ENCODE results near the gene FCN2. TPM values are rescaled to one million over a fixed set of nuclear protein-coding genes. Genes with fewer than 3 reads are reported as not detected.
A peak's percentile ranks its signal among the peaks of the same experiment; 100 is the strongest.

FCN2 gene
- total RNA-seq, 1 donor from 2014 or later = not detected

DNA sequence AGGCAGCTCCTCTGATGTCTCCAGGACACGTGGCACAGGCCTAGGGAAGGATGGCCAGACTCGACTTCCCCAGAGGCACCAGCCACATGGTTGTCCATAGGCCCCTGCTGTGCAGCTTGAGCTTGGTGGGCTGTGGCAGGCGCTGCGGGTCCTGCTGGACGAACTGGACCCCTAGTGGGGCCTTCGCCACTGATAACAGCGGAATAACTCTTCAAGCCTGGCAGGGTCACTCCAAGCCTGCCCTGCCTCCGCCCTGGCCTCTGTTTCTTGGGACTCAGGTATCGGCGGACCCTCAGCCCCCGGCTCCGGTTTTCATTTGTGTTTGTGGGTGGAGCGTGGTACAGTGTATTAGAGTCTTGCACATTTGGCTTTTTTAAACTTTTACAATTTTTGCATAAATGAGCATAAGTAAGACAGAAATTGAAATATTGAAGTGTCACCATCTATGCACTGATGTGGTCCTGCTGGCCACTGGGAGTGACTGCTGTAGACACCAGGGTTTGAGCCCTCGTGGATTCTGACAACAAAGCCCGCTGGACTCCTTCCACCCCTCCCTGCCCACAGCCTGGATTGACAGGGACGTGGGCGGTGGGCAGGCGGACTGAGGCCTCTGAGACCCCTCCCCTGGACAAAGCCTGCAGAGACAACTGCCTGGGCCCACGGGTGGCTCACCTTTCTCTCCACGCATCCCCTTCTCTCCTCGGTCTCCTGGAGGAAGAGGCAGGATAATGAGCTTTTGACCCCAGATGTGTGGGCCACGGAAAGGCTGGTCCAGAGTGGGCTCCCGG lies 33.3 kb downstream of the FCN2 start:
- peaks cover 8% of the 10 kb centered on the region for H3K9me3 Mint-ChIP-seq (ENCODE audit: low read depth)

DNA sequence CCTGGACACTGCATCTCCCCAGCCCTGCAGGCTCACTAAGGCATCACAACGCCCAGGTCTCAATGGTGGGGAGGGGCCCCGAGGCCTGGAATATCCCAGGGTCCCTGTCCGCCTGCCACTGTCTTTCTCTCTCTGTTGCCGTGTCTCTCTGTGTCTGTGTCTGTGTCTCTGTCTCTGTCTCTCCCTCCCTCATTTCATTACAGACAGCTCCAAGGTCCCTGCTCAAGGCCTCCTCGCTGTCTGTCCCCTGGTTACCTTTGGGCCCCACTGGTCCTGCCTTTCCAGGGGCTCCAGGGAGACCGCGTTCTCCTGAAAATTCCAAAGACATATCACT lies 33.9 kb downstream of the FCN2 start:
- no peak for DNase-seq (ENCODE audit: low spot score)
- Mint-ChIP-seq H3K9me3 (ENCODE audit: low read depth) (peaks cover 13% of the 10 kb centered on the region), H3K4me1 (ENCODE audit: low read depth) (no peaks in the 10 kb centered on the region), H3K4me3 (ENCODE audit: unreplicated experiment) (no peak overlapping the region), H3K27me3 (ENCODE audit: low read depth) (peaks cover 40% of the 10 kb centered on the region), H3K36me3 (ENCODE audit: low read depth) (no peaks in the 10 kb centered on the region), H3K27ac (ENCODE audit: unreplicated experiment) (no peak overlapping the region)
- no peak for TF ChIP-seq CTCF (IDR thresholded peaks at IDR 0.05)

More for the DNA sequence above, 33.3 kb downstream of the FCN2 start:
- no peaks in the 10 kb centered on the region for H3K4me1 Mint-ChIP-seq (ENCODE audit: low read depth)
- peaks cover 45% of the 10 kb centered on the region for H3K27me3 Mint-ChIP-seq (ENCODE audit: low read depth)
- no peak overlapping the region for H3K27ac Mint-ChIP-seq (ENCODE audit: unreplicated experiment)
- TF ChIP-seq CTCF (IDR thresholded peaks at IDR 0.05) = no peak
- no peak overlapping the region for H3K4me3 Mint-ChIP-seq (ENCODE audit: unreplicated experiment)
- DNase-seq (ENCODE audit: low spot score) = peak; percentile 79
- no peaks in the 10 kb centered on the region for H3K36me3 Mint-ChIP-seq (ENCODE audit: low read depth)

DNA sequence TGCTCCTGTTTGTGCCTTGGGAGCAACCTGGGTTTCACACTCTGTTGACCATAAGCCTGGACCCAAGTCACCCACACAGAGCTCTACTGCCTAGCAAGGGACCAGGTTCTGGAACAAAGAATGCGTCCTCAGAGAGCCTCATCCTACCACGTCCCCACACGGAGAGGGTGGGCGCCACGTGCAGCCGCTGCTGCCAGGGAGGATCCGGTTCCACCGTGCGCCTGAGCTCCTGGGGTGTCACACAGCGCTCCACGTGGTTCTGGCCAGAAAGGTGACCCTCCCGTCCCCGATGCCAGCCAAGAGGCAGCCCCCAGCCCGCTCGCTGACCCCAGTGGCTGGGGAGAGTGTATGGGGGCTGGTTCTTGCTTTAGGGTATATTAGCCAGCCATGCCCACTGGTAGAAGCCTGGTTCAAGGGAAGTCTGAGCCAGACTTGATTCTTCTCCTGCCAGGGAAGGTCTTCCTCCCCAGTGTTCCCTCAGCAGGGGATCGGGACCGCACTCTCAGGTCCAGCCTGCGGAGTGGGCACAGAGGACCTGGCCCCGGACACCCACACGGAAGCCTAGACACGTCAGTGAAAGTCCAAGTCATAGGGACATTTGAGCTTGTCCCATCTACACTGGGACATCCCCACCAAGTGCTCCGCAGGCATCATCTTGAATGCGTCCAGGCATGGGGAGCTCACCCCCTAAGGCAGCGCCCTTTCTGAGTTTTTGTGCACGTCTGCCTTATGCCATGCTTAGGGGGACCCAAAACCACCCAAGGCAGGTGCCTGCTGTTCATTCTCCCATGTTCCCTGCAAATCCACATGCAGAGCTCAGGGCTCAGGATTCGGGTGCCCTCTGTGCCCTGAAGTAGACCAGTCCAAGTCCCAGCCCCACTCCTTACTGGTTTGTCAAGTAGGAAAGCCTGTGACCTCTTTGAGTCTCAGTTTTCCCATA lies 34.7 kb downstream of the FCN2 start:
- H3K4me3 Mint-ChIP-seq (ENCODE audit: unreplicated experiment) = no peak overlapping the region
- H3K27me3 Mint-ChIP-seq (ENCODE audit: low read depth) = peaks cover 34% of the 10 kb centered on the region
- no peak overlapping the region for H3K27ac Mint-ChIP-seq (ENCODE audit: unreplicated experiment)
- TF ChIP-seq CTCF (IDR thresholded peaks at IDR 0.05) = no peak
- H3K9me3 Mint-ChIP-seq (ENCODE audit: low read depth) = peaks cover 18% of the 10 kb centered on the region
- peaks cover 3% of the 10 kb centered on the region for H3K36me3 Mint-ChIP-seq (ENCODE audit: low read depth)
- H3K4me1 Mint-ChIP-seq (ENCODE audit: low read depth) = no peaks in the 10 kb centered on the region
- DNase-seq (ENCODE audit: low spot score) = peak; percentile 84

DNA sequence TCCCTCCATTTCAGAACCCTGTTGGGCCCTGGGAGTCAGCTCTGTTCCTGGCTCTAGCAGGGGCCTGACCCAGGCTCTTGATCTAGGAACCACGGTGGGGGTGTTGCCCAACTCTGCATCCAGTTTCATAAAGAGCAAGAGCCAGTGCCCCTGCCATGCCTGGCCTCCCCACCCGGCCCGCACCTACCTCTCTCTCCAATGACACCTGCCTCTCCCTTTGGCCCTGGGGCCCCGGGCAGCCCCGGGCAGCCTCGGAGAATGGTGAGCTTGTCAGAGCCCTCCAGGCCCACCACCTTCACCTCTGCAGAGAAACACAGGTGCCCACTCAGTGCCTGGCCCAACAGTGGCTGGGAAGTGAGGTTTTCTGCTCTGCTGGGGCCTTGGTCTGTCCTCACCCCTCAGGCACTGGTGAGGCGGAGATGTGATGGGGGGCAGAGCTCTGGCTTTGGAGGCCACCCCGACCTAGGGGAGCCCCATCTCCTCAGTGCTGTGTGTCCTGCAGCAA lies 35.6 kb downstream of the FCN2 start:
- H3K4me1 Mint-ChIP-seq (ENCODE audit: low read depth) = no peaks in the 10 kb centered on the region
- peaks cover 25% of the 10 kb centered on the region for H3K27me3 Mint-ChIP-seq (ENCODE audit: low read depth)
- H3K27ac Mint-ChIP-seq (ENCODE audit: unreplicated experiment) = no peak overlapping the region
- H3K4me3 Mint-ChIP-seq (ENCODE audit: unreplicated experiment) = no peak overlapping the region
- DNase-seq (ENCODE audit: low spot score) = peak; percentile 55
- peaks cover 18% of the 10 kb centered on the region for H3K9me3 Mint-ChIP-seq (ENCODE audit: low read depth)
- TF ChIP-seq CTCF (IDR thresholded peaks at IDR 0.05) = no peak
- peaks cover 3% of the 10 kb centered on the region for H3K36me3 Mint-ChIP-seq (ENCODE audit: low read depth)

Data from chondrocyte (in vitro differentiated cells).